K562 (cell line): ENCODE results near the gene KDF1. TPM values are rescaled to one million over a fixed set of nuclear protein-coding genes. Genes with fewer than 3 reads are reported as not detected.
A peak's percentile ranks its signal among the peaks of the same experiment; 100 is the strongest.

Experiments used
- ATAC-seq: fragments of 200-7000 bp; cut with Tn5 transposase; 3 replicates; pipeline ENCODE4 v1.9.1; 2020; ENCODE audit warnings: moderate library complexity
- BruUV-seq: library from RNA; stranded (reverse); fragments of 400-500 nt; replicated peaks from 2 replicates; lab custom pipeline; 2021; lab: Mats Ljungman, UMichigan
- CTCF ChIA-PET: fragments of 300-600 bp; formaldehyde crosslinking; extraction: SDS; loops from one replicate; lab custom pipeline; 2021; ENCODE audit warnings: low intra/inter-chr PET ratio; lab: Yijun Ruan, JAX
- POLR2A ChIA-PET: fragments of 300-600, 350-650 bp; sonication (Branson Sonifier 250); formaldehyde crosslinking; extraction: SDS; loops from one replicate; lab custom pipeline; 2021; ENCODE audit warnings: antibody characterized with exemption, inconsistent platforms; lab: Yijun Ruan, JAX
- DNase-seq, 4 experiments: peaks; one replicate each; pipeline versions ENCODE4 v3.0.0 to v3.0.0-alpha.2; 2011 to 2018; ENCODE audit warnings: low spot score in 3 of 4, mixed read lengths in 3 of 4; ENCODE audit errors: extremely low read depth in 1 of 4
- FAIRE-seq: peaks from 2 replicates; lab custom pipeline; 2011; peaks lifted over from hg19 to GRCh38; lab: Jason Lieb, UNC
- H2AFZ ChIP-seq: 2 replicates; pipeline ENCODE4 v1.6.0; 2011; ENCODE audit warnings: low read depth, low read length, control low read depth, inconsistent platforms
- H3K27ac ChIP-seq: fragments of 200-600 bp; 3 replicates; pipeline ENCODE4 v1.8.0; 2011; ENCODE audit warnings: low read depth, mild to moderate bottlenecking, control low read depth, inconsistent platforms, low read length, moderate library complexity, mixed read lengths; ENCODE audit errors: extremely low read depth
- H3K27me3 ChIP-seq, 2 experiments: fragments of 300-600 bp in 1 of 2; 2 replicates in 1 of 2; 3 replicates in 1 of 2; pipeline versions ENCODE4 v1.6.0 to v1.8.0; 2011; ENCODE audit warnings: inconsistent platforms in 2 of 2, low read length in 2 of 2, mild to moderate bottlenecking in 1 of 2, mixed read lengths in 1 of 2, moderate library complexity in 1 of 2; ENCODE audit not compliant: control insufficient read depth in 2 of 2, insufficient read depth in 2 of 2
- H3K36me3 ChIP-seq: fragments of 300-600 bp; 3 replicates; pipeline ENCODE4 v1.8.0; 2011; ENCODE audit warnings: mild to moderate bottlenecking, low read length, inconsistent platforms; ENCODE audit not compliant: control insufficient read depth, insufficient read depth
- H3K4me1 ChIP-seq, 2 experiments: fragments of 200-600 bp in 1 of 2; replicated peaks in 1 of 2; 2 replicates in 1 of 2; 3 replicates in 1 of 2; pipeline versions ENCODE4 v1.5.1 to v1.8.0; 2011; ENCODE audit warnings: inconsistent platforms in 2 of 2, low read length in 2 of 2, mild to moderate bottlenecking in 1 of 2, mixed read lengths in 1 of 2, moderate library complexity in 1 of 2; ENCODE audit not compliant: control insufficient read depth in 2 of 2, insufficient read depth in 2 of 2
- H3K4me2 ChIP-seq: 2 replicates; pipeline ENCODE4 v1.6.1; 2011; ENCODE audit warnings: low read length, control low read depth, inconsistent platforms, mixed read lengths; ENCODE audit not compliant: insufficient read depth
- H3K4me3 ChIP-seq: fragments of 200-600 bp; sonication (generic), shearing (Covaris generic); 2 replicates; pipeline ENCODE4 v1.5.1; 2016; ENCODE audit warnings: control low read depth, inconsistent platforms
- H3K79me2 ChIP-seq: fragments of 200-600 bp; 3 replicates; pipeline ENCODE4 v1.8.0; 2011; ENCODE audit warnings: low read length, inconsistent platforms; ENCODE audit not compliant: control insufficient read depth, insufficient read depth
- H3K9ac ChIP-seq, 2 experiments: 2 replicates each; pipeline versions ENCODE4 v1.6.0 to v1.6.1; 2011; ENCODE audit warnings: low read depth in 2 of 2, low read length in 2 of 2, control low read depth in 1 of 2, inconsistent platforms in 1 of 2, mild to moderate bottlenecking in 1 of 2, mixed read lengths in 1 of 2; ENCODE audit not compliant: insufficient read depth in 1 of 2
- H3K9me1 ChIP-seq: one replicate; pipeline ENCODE4 v1.6.0; 2011; ENCODE audit warnings: inconsistent platforms, mild to moderate bottlenecking, low read length, moderate library complexity; ENCODE audit not compliant: control insufficient read depth, insufficient read depth
- H3K9me3 ChIP-seq: replicated peaks from 2 replicates; pipeline ENCODE4 v1.5.1; 2011; ENCODE audit warnings: low read depth, low read length, inconsistent platforms; ENCODE audit not compliant: control insufficient read depth, insufficient read depth
- H4K20me1 ChIP-seq: replicated peaks from 2 replicates; pipeline ENCODE4 v1.6.1; 2011; ENCODE audit warnings: low read length, inconsistent platforms, mixed read lengths; ENCODE audit not compliant: control insufficient read depth, insufficient read depth
- BRCA1 ChIP-seq, 2 experiments: fragments of 450-650 bp in 1 of 2; sonication (generic) in 1 of 2; formaldehyde crosslinking in 1 of 2; IDR thresholded peaks; 2 replicates each; pipeline versions ENCODE4 v1.5.0 to v1.6.1; 2017 to 2020; ENCODE audit warnings: mild to moderate bottlenecking in 1 of 2, missing genetic modification reagents in 1 of 2
- WGBS: fragments of 100-300 bp; shearing (Covaris generic); methylation state at CpG from one replicate; pipeline ENCODE4 v1.1.6; 2016; ENCODE audit warnings: low coverage, mixed read lengths; ENCODE audit not compliant: insufficient coverage; ENCODE audit errors: missing lambda C conversion rate; 5-methylcytosine and 5-hydroxymethylcytosine counted together
- in situ Hi-C: fragments of 300-500 bp; cut with MboI; formaldehyde crosslinking; loops from 4 replicates; pipeline ENCODE4 v1.15.0; 2018; ENCODE audit warnings: inconsistent platforms, mixed read lengths
- intact Hi-C: fragments of 100-400 bp; cut with micrococcal nuclease; formaldehyde crosslinking; loops from 2 replicates; pipeline ENCODE4 v1.14.2; 2022
- polyA plus RNA-seq, 8 experiments: library from polyadenylated mRNA; depleted of rRNA in 4 of 8; stranded (reverse) in 5 of 8; unstranded in 3 of 8; fragments of >200 nt; fragmentation: Nextera tagmentation in 2 of 8; fragmentation: Illumina TruSeq in 1 of 8; extraction: Ambion mirVana in 2 of 8; extraction: Trizol in 1 of 8; gene quantifications; 2 replicates each; pipeline versions ENCODE4 v1.2.1 to v1.2.3, GENCODE V29; 2011 to 2014; ENCODE audit warnings: inconsistent platforms in 1 of 8, missing spikeins in 1 of 8
- total RNA-seq, 7 experiments: library from RNA; depleted of rRNA in 6 of 7; stranded (reverse); fragments of >200 nt in 6 of 7; fragmentation: Illumina TruSeq in 2 of 7; extraction: Trizol in 2 of 7; gene quantifications; 2 replicates each; pipeline versions ENCODE4 v1.2.1 to v1.2.3, GENCODE V29; 2011 to 2021; ENCODE audit warnings: low replicate concordance in 1 of 7
- TF ChIP-seq, protein P1 (sequence below): sonication (generic); formaldehyde crosslinking; IDR thresholded peaks from 2 replicates; pipeline ENCODE4 v1.8.0; 2022; ENCODE audit warnings: mild to moderate bottlenecking, missing genetic modification reagents

KDF1 gene
- total and polyA plus RNA-seq, 9 of the 15 experiments (the other 6 are each of a cell fraction or from before 2014, with no cell fraction given) = 0.38 to 1.9 (median 0.83) TPM

DNA sequence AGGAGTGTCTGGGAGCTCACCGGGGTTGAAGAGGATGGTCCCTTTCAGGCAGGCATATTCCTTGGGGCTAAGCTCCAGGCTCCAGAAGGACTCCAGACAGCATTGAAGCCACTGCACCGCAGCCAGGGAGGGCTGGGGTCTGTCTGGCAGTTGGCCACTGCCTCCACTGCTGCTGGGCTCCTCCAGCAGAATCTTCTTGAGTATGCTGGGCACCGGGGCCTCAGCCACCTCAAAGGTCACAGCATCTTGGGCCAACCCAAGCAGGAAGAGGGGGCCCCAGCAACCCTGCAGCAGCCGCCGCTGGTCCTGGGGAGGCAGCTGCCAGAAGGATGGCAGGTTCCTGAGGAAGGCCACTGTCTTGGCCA lies 46.9 kb downstream of the KDF1 start:
- Histone ChIP-seq H3K27me3 (no peaks in the 10 kb centered on the region), H3K4me3 (no peak overlapping the region), H3K27ac (peak overlapping the region; percentile 69), H3K4me1 (peaks cover 28 to 31% of the 10 kb centered on the region in 2 experiments), H3K36me3 (no peaks in the 10 kb centered on the region), H3K9me3 (no peaks in the 10 kb centered on the region), H4K20me1 (no peaks in the 10 kb centered on the region), H3K4me2 (no peak overlapping the region), H3K9me1 (no peaks in the 10 kb centered on the region), H2AFZ (peak overlapping the region; percentile 93), H3K79me2 (no peaks in the 10 kb centered on the region), H3K9ac (peak overlapping the region; percentile 64 to 85; a peak in 3 of 4 replicates)
- intact Hi-C loops = no loop called here
- POLR2A ChIA-PET = interaction anchor here (0.6 to 4.1 kb wide), 9 partner anchors 8 to 107 kb away, joined by 3 to 32 read pairs (median 3); partner anchors contain the start of genes GPATCH3, GPN2 and NUDC
- no TSS peak for BruUV-seq
- FAIRE-seq = no peak
- peak in 1 of 4 experiments; percentile 19 for DNase-seq
- ATAC-seq = peak; percentile 5; the same call in 2 of the 3 replicates
- WGBS = 78% methylated on average over 5 of the region's 5 CpGs
- TF ChIP-seq, protein P1, sequence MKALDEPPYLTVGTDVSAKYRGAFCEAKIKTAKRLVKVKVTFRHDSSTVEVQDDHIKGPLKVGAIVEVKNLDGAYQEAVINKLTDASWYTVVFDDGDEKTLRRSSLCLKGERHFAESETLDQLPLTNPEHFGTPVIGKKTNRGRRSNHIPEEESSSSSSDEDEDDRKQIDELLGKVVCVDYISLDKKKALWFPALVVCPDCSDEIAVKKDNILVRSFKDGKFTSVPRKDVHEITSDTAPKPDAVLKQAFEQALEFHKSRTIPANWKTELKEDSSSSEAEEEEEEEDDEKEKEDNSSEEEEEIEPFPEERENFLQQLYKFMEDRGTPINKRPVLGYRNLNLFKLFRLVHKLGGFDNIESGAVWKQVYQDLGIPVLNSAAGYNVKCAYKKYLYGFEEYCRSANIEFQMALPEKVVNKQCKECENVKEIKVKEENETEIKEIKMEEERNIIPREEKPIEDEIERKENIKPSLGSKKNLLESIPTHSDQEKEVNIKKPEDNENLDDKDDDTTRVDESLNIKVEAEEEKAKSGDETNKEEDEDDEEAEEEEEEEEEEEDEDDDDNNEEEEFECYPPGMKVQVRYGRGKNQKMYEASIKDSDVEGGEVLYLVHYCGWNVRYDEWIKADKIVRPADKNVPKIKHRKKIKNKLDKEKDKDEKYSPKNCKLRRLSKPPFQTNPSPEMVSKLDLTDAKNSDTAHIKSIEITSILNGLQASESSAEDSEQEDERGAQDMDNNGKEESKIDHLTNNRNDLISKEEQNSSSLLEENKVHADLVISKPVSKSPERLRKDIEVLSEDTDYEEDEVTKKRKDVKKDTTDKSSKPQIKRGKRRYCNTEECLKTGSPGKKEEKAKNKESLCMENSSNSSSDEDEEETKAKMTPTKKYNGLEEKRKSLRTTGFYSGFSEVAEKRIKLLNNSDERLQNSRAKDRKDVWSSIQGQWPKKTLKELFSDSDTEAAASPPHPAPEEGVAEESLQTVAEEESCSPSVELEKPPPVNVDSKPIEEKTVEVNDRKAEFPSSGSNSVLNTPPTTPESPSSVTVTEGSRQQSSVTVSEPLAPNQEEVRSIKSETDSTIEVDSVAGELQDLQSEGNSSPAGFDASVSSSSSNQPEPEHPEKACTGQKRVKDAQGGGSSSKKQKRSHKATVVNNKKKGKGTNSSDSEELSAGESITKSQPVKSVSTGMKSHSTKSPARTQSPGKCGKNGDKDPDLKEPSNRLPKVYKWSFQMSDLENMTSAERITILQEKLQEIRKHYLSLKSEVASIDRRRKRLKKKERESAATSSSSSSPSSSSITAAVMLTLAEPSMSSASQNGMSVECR (CRISPR knock-in tag) = no peak
- TF ChIP-seq BRCA1 (IDR thresholded peaks at IDR 0.05) (no peak), BRCA1 (CRISPR knock-in tag; IDR thresholded peaks at IDR 0.05) (0 out of 2 replicates have a peak, but pooled peaks have one; percentile 35)
- in situ Hi-C loops = no loop called here
- CTCF ChIA-PET = interaction anchor here (0.6 kb wide), 1 partner anchor 200 kb away, joined by 3 read pairs; no protein-coding TSS in a partner anchor
